ENCODE data around the gene ZBTB45. TPM values are rescaled to one million over a fixed set of nuclear protein-coding genes. Genes with fewer than 3 reads are reported as not detected.

The ZBTB45 gene
- total and polyA plus RNA-seq, 10 of the 15 experiments (the other 5 are each of a cell fraction or from before 2014, with no cell fraction given), result 0.29 to 17.2 (median 4.2) TPM

- TF ChIP-seq, protein P1, sequence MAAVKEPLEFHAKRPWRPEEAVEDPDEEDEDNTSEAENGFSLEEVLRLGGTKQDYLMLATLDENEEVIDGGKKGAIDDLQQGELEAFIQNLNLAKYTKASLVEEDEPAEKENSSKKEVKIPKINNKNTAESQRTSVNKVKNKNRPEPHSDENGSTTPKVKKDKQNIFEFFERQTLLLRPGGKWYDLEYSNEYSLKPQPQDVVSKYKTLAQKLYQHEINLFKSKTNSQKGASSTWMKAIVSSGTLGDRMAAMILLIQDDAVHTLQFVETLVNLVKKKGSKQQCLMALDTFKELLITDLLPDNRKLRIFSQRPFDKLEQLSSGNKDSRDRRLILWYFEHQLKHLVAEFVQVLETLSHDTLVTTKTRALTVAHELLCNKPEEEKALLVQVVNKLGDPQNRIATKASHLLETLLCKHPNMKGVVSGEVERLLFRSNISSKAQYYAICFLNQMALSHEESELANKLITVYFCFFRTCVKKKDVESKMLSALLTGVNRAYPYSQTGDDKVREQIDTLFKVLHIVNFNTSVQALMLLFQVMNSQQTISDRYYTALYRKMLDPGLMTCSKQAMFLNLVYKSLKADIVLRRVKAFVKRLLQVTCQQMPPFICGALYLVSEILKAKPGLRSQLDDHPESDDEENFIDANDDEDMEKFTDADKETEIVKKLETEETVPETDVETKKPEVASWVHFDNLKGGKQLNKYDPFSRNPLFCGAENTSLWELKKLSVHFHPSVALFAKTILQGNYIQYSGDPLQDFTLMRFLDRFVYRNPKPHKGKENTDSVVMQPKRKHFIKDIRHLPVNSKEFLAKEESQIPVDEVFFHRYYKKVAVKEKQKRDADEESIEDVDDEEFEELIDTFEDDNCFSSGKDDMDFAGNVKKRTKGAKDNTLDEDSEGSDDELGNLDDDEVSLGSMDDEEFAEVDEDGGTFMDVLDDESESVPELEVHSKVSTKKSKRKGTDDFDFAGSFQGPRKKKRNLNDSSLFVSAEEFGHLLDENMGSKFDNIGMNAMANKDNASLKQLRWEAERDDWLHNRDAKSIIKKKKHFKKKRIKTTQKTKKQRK (IDR thresholded peaks at IDR 0.05; ENCODE audit: low read depth, low read length), result no peak; the same call in 1 of the 2 replicates
- TF ChIP-seq ZNF622 (IDR thresholded peaks at IDR 0.05) (no peak), BMI1 (IDR thresholded peaks at IDR 0.05; ENCODE audit: borderline replicate concordance) (peak; percentile 73), ZNF384 (IDR thresholded peaks at IDR 0.05; ENCODE audit: borderline replicate concordance, low read depth, low read length) (0 out of 2 replicates have a peak, but pooled peaks have one; percentile 15), CUX1 (IDR thresholded peaks at IDR 0.05; ENCODE audit: insufficient replicate concordance, low read depth, low read length) (no peak), POLR2AphosphoS2 (IDR thresholded peaks at IDR 0.05; ENCODE audit: low read depth, low read length) (peak; percentile 89), HCFC1 (IDR thresholded peaks at IDR 0.05; ENCODE audit: low read length) (peak; percentile 94), ZNF592 (IDR thresholded peaks at IDR 0.05) (0 out of 2 replicates have a peak, but pooled peaks have one; percentile 11), BCL3 (IDR thresholded peaks at IDR 0.05; ENCODE audit: borderline replicate concordance, insufficient read depth, low read depth, low read length, poor library complexity, severe bottlenecking) (peak; percentile 10)
- TF ChIP-seq, protein P2, sequence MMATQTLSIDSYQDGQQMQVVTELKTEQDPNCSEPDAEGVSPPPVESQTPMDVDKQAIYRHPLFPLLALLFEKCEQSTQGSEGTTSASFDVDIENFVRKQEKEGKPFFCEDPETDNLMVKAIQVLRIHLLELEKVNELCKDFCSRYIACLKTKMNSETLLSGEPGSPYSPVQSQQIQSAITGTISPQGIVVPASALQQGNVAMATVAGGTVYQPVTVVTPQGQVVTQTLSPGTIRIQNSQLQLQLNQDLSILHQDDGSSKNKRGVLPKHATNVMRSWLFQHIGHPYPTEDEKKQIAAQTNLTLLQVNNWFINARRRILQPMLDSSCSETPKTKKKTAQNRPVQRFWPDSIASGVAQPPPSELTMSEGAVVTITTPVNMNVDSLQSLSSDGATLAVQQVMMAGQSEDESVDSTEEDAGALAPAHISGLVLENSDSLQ (IDR thresholded peaks at IDR 0.05), result peak; percentile 82
Measured at GRCh38 chr19:58519355-58520256, at the start of gene ZBTB45 (continued).

Measured in GM12878 (cell line).